RWPE2 (cell line): ENCODE data around the gene IDH2.
A peak's percentile ranks its signal among the peaks of the same experiment; 100 is the strongest.
"Not testable (repeated sequence)": the region's sequence is repeated elsewhere in the genome, so short reads cannot be mapped to it uniquely, and the experiment has no call there.

ENCODE experiments used
- ATAC-seq: fragments of 200-7000 bp; cut with Tn5 transposase; 3 replicates; pipeline ENCODE4 v1.9.1; 2021; ENCODE audit warnings: low read depth
- DNase-seq: peaks from one replicate; pipeline ENCODE4 v3.0.0-alpha.2; 2020; ENCODE audit warnings: low spot score
- H3K27ac ChIP-seq: fragments of 450-650 bp; 2 replicates; pipeline ENCODE4 v1.5.1; 2017; ENCODE audit warnings: mild to moderate bottlenecking; ENCODE audit not compliant: poor library complexity, severe bottlenecking
- H3K27me3 ChIP-seq: fragments of 250-450 bp; sonication (Bioruptor Pico); 2 replicates; pipeline ENCODE4 v1.5.1; 2021; ENCODE audit warnings: mild to moderate bottlenecking, moderate library complexity; ENCODE audit not compliant: insufficient read depth, poor library complexity, severe bottlenecking
- H3K36me3 ChIP-seq: fragments of 250-450 bp; sonication (Bioruptor Pico); 2 replicates; pipeline ENCODE4 v1.5.1; 2020; ENCODE audit warnings: low read depth, mild to moderate bottlenecking, moderate library complexity
- H3K4me1 ChIP-seq: fragments of 250-450 bp; sonication (Bioruptor Pico); 2 replicates; pipeline ENCODE4 v1.5.1; 2021; ENCODE audit warnings: mild to moderate bottlenecking, moderate library complexity; ENCODE audit not compliant: insufficient read depth, poor library complexity, severe bottlenecking
- H3K4me3 ChIP-seq: fragments of 250-450 bp; sonication (Bioruptor Pico); 2 replicates; pipeline ENCODE4 v1.5.1; 2021; ENCODE audit warnings: mild to moderate bottlenecking, moderate library complexity; ENCODE audit not compliant: severe bottlenecking
- H3K9me3 ChIP-seq: fragments of 250-450 bp; sonication (Bioruptor Pico); 2 replicates; pipeline ENCODE4 v1.5.1; 2021; ENCODE audit warnings: mild to moderate bottlenecking, moderate library complexity; ENCODE audit not compliant: severe bottlenecking
- TF ChIP-seq, protein P1 (sequence below): fragments of 450-650 bp; IDR thresholded peaks from one replicate; pipeline ENCODE4 v1.5.1; 2017; ENCODE audit warnings: mild to moderate bottlenecking, moderate library complexity; ENCODE audit not compliant: poor library complexity, severe bottlenecking

The IDH2 gene

GRCh38 chr15:90101969-90102890 lies at the start of gene IDH2:
TSS of gene IDH2 (minus strand) at chr15:90102468. CDS start at chr15:90102390, 78 bp downstream.
- TF ChIP-seq, protein P1, sequence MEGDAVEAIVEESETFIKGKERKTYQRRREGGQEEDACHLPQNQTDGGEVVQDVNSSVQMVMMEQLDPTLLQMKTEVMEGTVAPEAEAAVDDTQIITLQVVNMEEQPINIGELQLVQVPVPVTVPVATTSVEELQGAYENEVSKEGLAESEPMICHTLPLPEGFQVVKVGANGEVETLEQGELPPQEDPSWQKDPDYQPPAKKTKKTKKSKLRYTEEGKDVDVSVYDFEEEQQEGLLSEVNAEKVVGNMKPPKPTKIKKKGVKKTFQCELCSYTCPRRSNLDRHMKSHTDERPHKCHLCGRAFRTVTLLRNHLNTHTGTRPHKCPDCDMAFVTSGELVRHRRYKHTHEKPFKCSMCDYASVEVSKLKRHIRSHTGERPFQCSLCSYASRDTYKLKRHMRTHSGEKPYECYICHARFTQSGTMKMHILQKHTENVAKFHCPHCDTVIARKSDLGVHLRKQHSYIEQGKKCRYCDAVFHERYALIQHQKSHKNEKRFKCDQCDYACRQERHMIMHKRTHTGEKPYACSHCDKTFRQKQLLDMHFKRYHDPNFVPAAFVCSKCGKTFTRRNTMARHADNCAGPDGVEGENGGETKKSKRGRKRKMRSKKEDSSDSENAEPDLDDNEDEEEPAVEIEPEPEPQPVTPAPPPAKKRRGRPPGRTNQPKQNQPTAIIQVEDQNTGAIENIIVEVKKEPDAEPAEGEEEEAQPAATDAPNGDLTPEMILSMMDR, result peak; percentile 11
- ATAC-seq (peak; percentile 88), DNase-seq (peak; percentile 82)
- Histone ChIP-seq H3K4me1 (peaks cover 21% of the 10 kb centered on the region), H3K27ac (peak within 1 kb of the TSS; percentile 15), H3K9me3 (no peaks in the 10 kb centered on the region), H3K27me3 (no peaks in the 10 kb centered on the region), H3K36me3 (no peaks in the 10 kb centered on the region), H3K4me3 (peak within 1 kb of the TSS; percentile 74)

- not testable (repeated sequence) for DNase-seq, H3K36me3 ChIP-seq, H3K9me3 ChIP-seq, H3K27ac ChIP-seq, H3K4me1 ChIP-seq, H3K27me3 ChIP-seq, ATAC-seq, H3K4me3 ChIP-seq
These were observed 48.3 kb upstream of the IDH2 start for GRCh38 chr15:90150551-90150950.

- TF ChIP-seq, protein P1, result no peak
- no peaks in the 10 kb centered on the region for H3K4me1 ChIP-seq
- H3K27me3 ChIP-seq, result no peaks in the 10 kb centered on the region
- ATAC-seq, result no peak
- no peak overlapping the region for H3K27ac ChIP-seq
- no peaks in the 10 kb centered on the region for H3K36me3 ChIP-seq
- H3K4me3 ChIP-seq, result no peak overlapping the region
- no peaks in the 10 kb centered on the region for H3K9me3 ChIP-seq
- no peak for DNase-seq
These were observed 47.5 kb upstream of the IDH2 start for GRCh38 chr15:90149609-90150340.

GRCh38 chr15:90146198-90146761 lies 44.0 kb upstream of the IDH2 start:
- not testable (repeated sequence) for ATAC-seq, H3K27me3 ChIP-seq, H3K27ac ChIP-seq, H3K4me3 ChIP-seq, H3K36me3 ChIP-seq, H3K4me1 ChIP-seq, DNase-seq, H3K9me3 ChIP-seq

DNA sequence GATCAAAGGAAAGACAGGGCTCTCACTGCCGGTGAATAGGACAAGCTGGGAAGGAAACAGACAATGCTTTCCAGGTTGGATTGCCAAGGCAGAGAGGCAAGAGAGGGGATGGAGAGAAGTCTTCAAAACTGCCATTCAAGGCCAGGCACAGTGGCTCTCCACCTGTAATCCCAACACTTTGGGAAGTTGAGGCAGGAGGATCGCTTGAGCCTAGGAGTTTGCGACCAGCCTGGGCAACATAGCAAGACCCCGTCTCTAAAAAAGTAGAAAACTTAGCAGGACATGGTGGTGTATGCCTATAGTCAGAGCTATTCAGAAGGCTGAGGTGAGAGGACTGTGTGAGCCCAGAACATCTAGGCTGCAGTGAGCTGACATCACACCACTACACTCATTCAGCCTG lies 43.5 kb upstream of the IDH2 start:
- DNase-seq (no peak), ATAC-seq (no peak)
- TF ChIP-seq, protein P1, result no peak
- Histone ChIP-seq H3K9me3 (no peaks in the 10 kb centered on the region), H3K4me3 (no peak overlapping the region), H3K4me1 (no peaks in the 10 kb centered on the region), H3K27ac (no peak overlapping the region), H3K27me3 (no peaks in the 10 kb centered on the region), H3K36me3 (no peaks in the 10 kb centered on the region)
